Measurements from ENCODE around the gene GPR162.
"Not testable (repeated sequence)": the region's sequence is repeated elsewhere in the genome, so short reads cannot be mapped to it uniquely, and the experiment has no call there.

Gene GPR162

GRCh38 chr12:6855322-6855721, 33.7 kb downstream of the GPR162 start:
- TF ChIP-seq, protein P1, sequence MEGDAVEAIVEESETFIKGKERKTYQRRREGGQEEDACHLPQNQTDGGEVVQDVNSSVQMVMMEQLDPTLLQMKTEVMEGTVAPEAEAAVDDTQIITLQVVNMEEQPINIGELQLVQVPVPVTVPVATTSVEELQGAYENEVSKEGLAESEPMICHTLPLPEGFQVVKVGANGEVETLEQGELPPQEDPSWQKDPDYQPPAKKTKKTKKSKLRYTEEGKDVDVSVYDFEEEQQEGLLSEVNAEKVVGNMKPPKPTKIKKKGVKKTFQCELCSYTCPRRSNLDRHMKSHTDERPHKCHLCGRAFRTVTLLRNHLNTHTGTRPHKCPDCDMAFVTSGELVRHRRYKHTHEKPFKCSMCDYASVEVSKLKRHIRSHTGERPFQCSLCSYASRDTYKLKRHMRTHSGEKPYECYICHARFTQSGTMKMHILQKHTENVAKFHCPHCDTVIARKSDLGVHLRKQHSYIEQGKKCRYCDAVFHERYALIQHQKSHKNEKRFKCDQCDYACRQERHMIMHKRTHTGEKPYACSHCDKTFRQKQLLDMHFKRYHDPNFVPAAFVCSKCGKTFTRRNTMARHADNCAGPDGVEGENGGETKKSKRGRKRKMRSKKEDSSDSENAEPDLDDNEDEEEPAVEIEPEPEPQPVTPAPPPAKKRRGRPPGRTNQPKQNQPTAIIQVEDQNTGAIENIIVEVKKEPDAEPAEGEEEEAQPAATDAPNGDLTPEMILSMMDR (IDR thresholded peaks at IDR 0.05; ENCODE audit: low read depth, low read length, missing control alignments): no peak

GRCh38 chr12:6858799-6859198, 37.2 kb downstream of the GPR162 start:
- H3K4me3 ChIP-seq (ENCODE audit: low read depth, low read length): no peak overlapping the region
- no peak for DNase-seq (ENCODE audit: low read depth)
- TF ChIP-seq, protein P1 (IDR thresholded peaks at IDR 0.05; ENCODE audit: low read depth, low read length, missing control alignments): no peak

More at GRCh38 chr12:6855322-6855721, 33.7 kb downstream of the GPR162 start:
- DNase-seq (ENCODE audit: low read depth): no peak
- H3K4me3 ChIP-seq (ENCODE audit: low read depth, low read length): no peak overlapping the region

DNA sequence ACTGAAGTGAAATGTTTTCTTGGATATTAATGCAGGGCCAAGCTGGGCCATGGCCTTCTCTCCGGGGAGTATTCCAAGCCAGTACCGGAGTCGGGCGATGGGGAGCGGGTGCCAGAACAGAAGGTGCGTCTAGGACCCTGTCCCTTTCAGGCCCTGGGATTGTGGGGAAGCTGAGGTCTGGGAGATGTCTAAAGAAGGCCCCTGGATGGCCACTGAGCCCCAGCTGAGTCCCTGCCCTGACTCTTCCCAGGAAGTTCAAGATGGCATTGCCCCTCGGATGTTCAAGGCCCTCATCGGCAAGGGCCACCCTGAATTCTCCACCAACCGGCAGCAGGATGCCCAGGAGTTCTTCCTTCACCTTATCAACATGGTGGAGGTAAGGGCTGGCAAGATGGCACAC, 38.5 kb downstream of the GPR162 start:
- H3K4me3 ChIP-seq (ENCODE audit: low read depth, low read length): no peak overlapping the region
- DNase-seq (ENCODE audit: low read depth): no peak
- TF ChIP-seq, protein P1 (IDR thresholded peaks at IDR 0.05; ENCODE audit: low read depth, low read length, missing control alignments): no peak

- DNase-seq (ENCODE audit: low read depth): no peak
- TF ChIP-seq, protein P1 (IDR thresholded peaks at IDR 0.05; ENCODE audit: low read depth, low read length, missing control alignments): no peak
- no peak overlapping the region for H3K4me3 ChIP-seq (ENCODE audit: low read depth, low read length)
Observed at GRCh38 chr12:6860942-6861341, 39.3 kb downstream of the GPR162 start.

- no peak for DNase-seq (ENCODE audit: low read depth)
- H3K4me3 ChIP-seq (ENCODE audit: low read depth, low read length): no peak overlapping the region
- TF ChIP-seq, protein P1 (IDR thresholded peaks at IDR 0.05; ENCODE audit: low read depth, low read length, missing control alignments): no peak
Observed at GRCh38 chr12:6861391-6861790, 39.8 kb downstream of the GPR162 start.

DNA sequence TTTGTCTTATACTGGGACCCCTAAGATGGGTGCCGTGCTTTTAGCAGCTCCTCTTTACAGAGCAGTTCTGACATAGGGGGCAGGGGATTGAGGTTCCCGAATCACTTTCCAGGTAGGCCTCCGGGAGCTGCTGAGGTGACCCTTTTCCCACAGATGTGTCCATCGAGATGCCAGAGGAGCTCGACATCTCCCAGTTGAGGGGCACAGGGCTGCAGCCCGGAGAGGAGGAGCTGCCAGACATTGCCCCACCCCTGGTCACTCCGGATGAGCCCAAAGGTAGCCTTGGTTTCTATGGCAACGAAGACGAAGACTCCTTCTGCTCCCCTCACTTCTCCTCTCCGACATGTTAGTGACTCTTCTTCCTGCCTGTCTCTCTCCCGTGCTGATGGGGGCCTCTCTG, 41.4 kb downstream of the GPR162 start:
- DNase-seq (ENCODE audit: low read depth): no peak
- H3K4me3 ChIP-seq (ENCODE audit: low read depth, low read length): no peak overlapping the region
- TF ChIP-seq, protein P1 (IDR thresholded peaks at IDR 0.05; ENCODE audit: low read depth, low read length, missing control alignments): no peak

DNA sequence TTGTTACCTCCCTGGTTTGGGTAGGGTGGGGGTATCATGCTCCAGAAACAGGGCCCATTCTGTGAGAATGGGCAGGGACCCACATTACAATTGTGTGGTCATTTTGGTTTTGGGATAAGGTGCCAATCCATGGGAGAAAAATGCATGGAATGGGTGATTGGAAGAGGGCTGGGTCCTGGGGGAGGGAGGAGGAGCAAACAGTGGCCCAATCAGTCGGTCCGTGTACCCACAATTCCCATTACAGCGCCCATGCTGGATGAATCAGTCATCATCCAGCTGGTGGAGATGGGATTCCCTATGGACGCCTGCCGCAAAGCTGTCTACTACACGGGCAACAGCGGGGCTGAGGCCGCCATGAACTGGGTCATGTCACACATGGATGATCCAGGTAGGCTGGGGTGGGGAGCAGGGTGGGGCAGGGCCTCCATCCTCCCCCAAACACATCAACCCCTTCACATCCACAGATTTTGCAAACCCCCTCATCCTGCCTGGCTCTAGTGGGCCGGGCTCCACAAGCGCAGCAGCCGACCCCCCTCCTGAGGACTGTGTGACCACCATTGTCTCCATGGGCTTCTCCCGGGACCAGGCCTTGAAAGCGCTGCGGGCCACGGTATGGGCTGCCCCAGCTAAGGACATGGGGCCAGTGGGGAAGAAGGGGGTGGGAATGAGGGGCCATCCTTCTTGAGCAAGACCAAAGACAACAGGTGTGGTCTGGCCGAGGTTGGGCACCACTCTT, 42.1 kb downstream of the GPR162 start:
- TF ChIP-seq, protein P1 (IDR thresholded peaks at IDR 0.05; ENCODE audit: low read depth, low read length, missing control alignments): no peak
- no peak for DNase-seq (ENCODE audit: low read depth)
- no peak overlapping the region for H3K4me3 ChIP-seq (ENCODE audit: low read depth, low read length)

- DNase-seq (ENCODE audit: low read depth); H3K4me3 ChIP-seq (ENCODE audit: low read depth, low read length): not testable (repeated sequence)
Observed at GRCh38 chr12:6865307-6865706, 43.7 kb downstream of the GPR162 start.
